Suppressor macrophage (primary cell): ENCODE measurements around the gene ELAVL1.
"Not testable (repeated sequence)": the region's sequence is repeated elsewhere in the genome, so short reads cannot be mapped to it uniquely, and the experiment has no call there.

Experiments
- DNase-seq, 4 experiments: peaks; one replicate each; pipeline ENCODE4 v3.0.0-alpha.2; 2020 to 2022

Gene ELAVL1

GRCh38 chr19:7968008-7968795 is 37.2 kb downstream of the ELAVL1 start:
- DNase-seq = no peak

- no peak for DNase-seq
Measured at GRCh38 chr19:7965921-7966665, 39.3 kb downstream of the ELAVL1 start.

- DNase-seq = no peak
Measured at GRCh38 chr19:7965259-7965841, 40.1 kb downstream of the ELAVL1 start.

GRCh38 chr19:7963566-7963965 is 41.9 kb downstream of the ELAVL1 start:
- no peak for DNase-seq

GRCh38 chr19:7962644-7963268 is 42.7 kb downstream of the ELAVL1 start:
- DNase-seq = no peak

GRCh38 chr19:7961920-7962626 is 43.4 kb downstream of the ELAVL1 start:
- DNase-seq = no peak

GRCh38 chr19:7961082-7961481 is 44.4 kb downstream of the ELAVL1 start:
- DNase-seq = not testable (repeated sequence)

- DNase-seq = peak in 1 of 4 experiments; percentile 4
Measured at GRCh38 chr19:7959211-7959610, 46.2 kb downstream of the ELAVL1 start.

- no peak for DNase-seq
Measured at GRCh38 chr19:7955696-7956095, 49.7 kb downstream of the ELAVL1 start.

GRCh38 chr19:7953576-7953975 is 51.9 kb downstream of the ELAVL1 start:
- no peak for DNase-seq

- peak; percentile 29 to 73 (median 54) for DNase-seq
Measured at GRCh38 chr19:7953060-7953459, 52.4 kb downstream of the ELAVL1 start.

- peak in 1 of 4 experiments; percentile 14 for DNase-seq
Measured at GRCh38 chr19:7947939-7948338, 57.5 kb downstream of the ELAVL1 start.

GRCh38 chr19:7944177-7944761 is 61.2 kb downstream of the ELAVL1 start:
- DNase-seq = peak; percentile 94 to 96 (median 95)

GRCh38 chr19:7943444-7944176 is 61.8 kb downstream of the ELAVL1 start, which contains the start of gene TIMM44:
TSS of gene TIMM44 (minus strand) at chr19:7943666. CDS start at chr19:7943651, 15 bp downstream.
- peak; percentile 99 to 100 (median 100) for DNase-seq

- DNase-seq = peak in 1 of 4 experiments; percentile 11
Measured at GRCh38 chr19:7942981-7943443, 62.4 kb downstream of the ELAVL1 start.

GRCh38 chr19:7941895-7942596 is 63.4 kb downstream of the ELAVL1 start:
- DNase-seq = no peak

- no peak for DNase-seq
Measured at GRCh38 chr19:7940841-7941240, 64.6 kb downstream of the ELAVL1 start.

GRCh38 chr19:7934766-7935165 is 70.7 kb downstream of the ELAVL1 start:
- DNase-seq = peak in 1 of 4 experiments; percentile 1

- DNase-seq = peak in 1 of 4 experiments; percentile 1
Measured at GRCh38 chr19:7933828-7934725, 71.4 kb downstream of the ELAVL1 start.
